CD4-positive, alpha-beta T cell treated with Interleukin-6 at 100 ng/mL for 8 hours (primary cell): ENCODE measurements around the gene ELK3.
A peak's percentile ranks its signal among the peaks of the same experiment; 100 is the strongest.

Experiments used
- DNase-seq: peaks from one replicate; pipeline ENCODE4 v3.0.0-alpha.2; 2020; ENCODE audit warnings: mixed read lengths, low spot score

The ELK3 gene

DNA sequence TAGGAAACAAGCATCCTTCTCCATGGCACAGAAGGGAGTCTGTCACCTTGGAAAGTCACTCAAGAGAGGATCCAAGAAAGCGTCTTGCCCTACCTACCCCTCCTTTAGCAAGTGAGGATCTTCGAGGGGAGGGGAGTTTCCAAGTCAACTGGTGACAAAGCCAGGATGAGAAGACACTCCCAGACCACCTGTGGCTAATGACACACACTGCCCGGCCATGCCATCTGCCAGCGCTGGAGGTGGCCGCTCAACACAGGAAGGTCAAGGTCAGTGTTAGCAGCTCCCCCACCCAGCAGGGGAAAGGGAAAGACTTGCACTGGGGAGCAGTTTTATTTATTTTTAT, 41.3 kb downstream of the ELK3 start:
- no peak for DNase-seq

DNA sequence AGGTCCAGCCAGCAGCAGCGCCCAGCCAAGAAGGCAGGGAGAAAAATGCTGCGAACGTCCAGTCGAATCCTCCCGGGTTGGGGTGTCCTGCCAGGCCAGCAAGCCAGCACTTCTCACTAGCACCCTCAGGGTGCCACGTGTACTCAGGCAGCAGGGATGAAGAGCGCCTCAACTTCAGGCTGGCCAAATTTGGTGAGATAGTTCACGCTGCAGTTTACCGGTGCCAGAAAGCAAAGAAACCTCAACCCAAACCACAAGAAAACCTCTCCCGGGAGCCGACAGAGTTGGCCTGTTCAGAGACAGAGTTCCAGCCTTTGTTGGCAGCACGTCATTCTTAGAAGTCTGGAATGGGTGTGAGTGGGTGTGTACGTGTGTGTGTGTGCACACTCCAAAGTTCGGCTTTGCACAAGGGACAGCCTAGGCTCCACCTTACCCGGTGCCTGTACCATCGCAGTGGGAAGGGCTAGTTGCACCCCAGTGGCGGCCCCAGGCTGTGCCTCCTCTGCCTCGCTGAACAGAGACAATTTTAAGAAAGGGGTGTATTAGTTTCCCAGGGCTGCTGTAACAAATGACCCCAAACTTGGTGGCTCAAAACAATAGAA, 42.1 kb downstream of the ELK3 start:
- DNase-seq, result peak; percentile 19

DNA sequence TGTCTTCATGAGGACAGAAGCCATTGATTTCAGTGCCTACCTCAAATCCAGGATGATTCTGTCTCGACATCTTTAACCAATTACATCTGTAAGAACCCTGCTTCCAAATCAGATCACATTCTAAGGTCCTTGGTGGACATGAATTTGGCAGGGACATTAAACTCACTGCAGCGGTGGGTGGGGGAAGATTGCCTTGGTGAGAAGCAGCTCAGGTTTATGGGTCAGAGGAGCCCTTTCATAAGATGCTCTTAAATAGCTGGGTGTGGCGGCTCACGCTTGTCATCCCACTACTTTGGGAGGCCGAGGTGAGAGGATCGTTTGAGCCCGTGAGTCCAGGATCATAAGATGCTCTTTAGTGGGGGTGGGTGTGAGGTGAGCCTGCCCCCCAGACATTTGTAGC, 42.9 kb downstream of the ELK3 start:
- DNase-seq, result no peak

DNA sequence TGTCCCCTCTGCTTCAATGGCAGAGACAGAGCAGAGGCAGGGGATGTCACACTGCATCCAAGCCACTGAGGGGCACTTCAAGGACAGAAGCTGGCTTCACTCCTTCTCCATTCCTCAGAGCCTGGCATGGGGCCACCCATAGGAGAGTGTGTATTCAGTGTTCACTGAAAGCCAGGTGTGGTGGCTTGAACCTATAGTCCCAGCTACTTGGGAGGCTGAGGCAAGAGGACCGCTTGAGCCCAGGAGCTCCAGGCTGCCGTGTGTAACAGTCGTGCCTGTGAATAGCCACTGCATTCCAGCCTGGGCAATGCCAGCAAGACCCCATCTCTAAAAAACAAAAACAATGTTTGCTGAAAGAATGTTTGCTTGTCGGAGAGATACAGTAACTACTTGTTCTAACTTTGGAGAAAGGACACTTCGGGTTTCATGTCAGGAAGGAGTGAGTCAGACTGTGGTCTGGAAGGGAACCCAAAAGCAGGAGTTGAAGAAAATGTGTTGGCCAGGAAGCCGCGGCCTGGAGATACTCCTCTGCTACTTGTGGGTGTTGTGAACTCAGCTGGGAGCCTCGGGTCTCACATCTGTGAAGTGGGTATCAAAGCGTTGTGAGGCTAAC, 43.4 kb downstream of the ELK3 start:
- DNase-seq, result peak; percentile 63

- no peak for DNase-seq
Observed at GRCh38 chr12:96238336-96239047, 44.3 kb downstream of the ELK3 start.

DNA sequence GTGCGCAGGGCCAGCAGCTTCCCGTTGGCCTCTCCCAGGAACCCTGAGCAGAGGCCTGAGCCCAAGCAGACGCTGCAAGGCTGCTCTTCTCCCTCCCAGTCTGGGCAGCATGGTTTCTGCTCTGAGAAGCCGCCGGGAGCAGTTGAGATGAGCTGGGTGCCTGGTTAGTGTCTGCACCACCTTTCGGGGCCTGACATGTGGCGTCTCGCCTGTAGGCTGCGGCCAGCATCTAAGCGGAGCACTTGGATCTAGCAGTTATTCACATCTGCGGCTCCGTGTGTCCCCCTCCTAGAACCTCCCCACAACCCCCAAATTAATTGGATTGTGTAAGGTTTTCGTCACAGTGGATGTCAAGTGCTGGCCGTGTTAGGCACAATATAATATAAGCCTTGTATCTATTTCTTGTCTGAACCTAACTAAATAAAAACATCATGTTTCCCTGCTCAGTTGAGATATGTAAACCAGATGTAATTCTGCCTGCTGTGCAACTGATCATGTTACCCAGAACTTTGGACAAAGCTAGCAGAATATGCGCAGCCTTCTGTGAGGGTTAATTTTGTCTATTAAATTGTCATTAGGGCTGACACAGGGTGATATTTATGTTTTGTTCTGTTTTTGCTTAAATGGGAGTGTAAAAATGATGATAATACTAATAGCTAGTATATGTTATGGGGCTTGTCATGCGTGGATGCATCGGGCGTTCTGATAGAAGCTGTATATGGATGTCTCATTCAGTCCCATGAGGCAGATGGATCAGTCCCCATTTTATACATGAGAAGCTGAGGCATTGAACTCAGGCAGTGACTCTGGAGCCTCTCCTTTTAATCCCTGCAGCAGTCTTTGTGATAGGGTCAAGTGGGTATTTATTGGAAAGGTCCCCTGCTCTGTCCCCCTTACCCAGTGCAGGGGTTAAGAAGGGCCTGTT, 45.8 kb downstream of the ELK3 start:
- DNase-seq, result no peak

DNA sequence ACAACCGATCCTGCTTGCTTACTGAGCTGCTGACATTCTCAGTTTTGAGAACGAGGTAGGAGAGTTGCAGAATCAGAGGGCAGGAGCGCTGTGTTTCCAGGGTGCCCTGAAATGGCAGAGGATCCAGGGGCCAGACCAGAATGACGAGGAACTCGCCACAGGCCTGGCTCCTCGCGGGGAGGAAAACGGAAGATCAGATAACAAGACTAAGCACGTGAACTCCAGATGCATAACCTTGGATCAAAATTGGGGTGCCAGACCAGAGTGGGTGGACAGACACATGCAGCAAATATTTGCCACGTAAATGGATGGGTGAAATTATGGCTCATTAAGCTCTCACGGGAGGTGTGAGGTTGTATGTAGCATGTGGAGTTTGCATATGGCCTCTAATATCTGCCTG, 46.5 kb downstream of the ELK3 start:
- no peak for DNase-seq

GRCh38 chr12:96241431-96241830, 47.3 kb downstream of the ELK3 start:
- no peak for DNase-seq

GRCh38 chr12:96241846-96242256, 47.7 kb downstream of the ELK3 start:
- peak; percentile 75 for DNase-seq

- no peak for DNase-seq
Observed at GRCh38 chr12:96242597-96242996, 48.4 kb downstream of the ELK3 start.

DNA sequence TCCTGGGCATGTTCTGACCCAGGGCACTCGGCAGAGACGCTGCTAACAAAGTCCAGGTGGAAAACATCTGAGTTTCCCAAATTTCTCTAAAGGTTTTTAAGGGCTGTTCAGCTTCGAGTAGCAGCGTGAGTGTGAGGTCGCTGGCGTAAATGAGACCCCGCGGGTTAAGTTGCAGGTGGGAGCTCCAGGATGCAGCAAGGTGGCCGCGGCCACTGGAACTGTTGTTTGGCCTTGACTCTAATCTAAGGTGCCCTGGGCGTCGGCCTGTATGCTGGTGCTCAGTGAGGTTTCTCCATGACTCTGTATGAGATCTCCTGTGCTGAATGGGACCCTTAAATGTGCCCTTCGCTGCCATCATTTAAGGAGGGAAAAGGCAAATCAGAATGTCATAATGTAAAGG, 50.7 kb downstream of the ELK3 start:
- no peak for DNase-seq

DNA sequence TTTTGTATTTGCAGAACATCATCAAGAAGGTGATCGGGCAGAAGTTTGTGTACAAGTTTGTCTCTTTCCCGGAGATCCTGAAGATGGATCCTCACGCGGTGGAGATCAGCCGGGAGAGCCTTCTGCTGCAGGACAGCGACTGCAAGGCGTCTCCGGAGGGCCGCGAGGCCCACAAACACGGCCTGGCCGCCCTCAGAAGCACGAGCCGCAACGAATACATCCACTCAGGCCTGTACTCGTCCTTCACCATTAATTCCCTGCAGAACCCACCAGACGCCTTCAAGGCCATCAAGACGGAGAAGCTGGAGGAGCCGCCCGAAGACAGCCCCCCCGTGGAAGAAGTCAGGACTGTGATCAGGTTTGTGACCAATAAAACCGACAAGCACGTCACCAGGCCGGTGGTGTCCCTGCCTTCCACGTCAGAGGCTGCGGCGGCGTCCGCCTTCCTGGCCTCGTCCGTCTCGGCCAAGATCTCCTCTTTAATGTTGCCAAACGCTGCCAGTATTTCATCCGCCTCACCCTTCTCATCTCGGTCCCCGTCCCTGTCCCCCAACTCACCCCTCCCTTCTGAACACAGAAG, 52.8 kb downstream of the ELK3 start:
- DNase-seq, result no peak

GRCh38 chr12:96247563-96247962, 53.4 kb downstream of the ELK3 start:
- DNase-seq, result no peak

GRCh38 chr12:96248136-96248931, 54.2 kb downstream of the ELK3 start:
- DNase-seq, result no peak

- DNase-seq, result no peak
Observed at GRCh38 chr12:96249196-96250118, 55.3 kb downstream of the ELK3 start.

- no peak for DNase-seq
Observed at GRCh38 chr12:96250119-96250685, 56.0 kb downstream of the ELK3 start.

GRCh38 chr12:96255077-96255476, 60.9 kb downstream of the ELK3 start:
- no peak for DNase-seq

DNA sequence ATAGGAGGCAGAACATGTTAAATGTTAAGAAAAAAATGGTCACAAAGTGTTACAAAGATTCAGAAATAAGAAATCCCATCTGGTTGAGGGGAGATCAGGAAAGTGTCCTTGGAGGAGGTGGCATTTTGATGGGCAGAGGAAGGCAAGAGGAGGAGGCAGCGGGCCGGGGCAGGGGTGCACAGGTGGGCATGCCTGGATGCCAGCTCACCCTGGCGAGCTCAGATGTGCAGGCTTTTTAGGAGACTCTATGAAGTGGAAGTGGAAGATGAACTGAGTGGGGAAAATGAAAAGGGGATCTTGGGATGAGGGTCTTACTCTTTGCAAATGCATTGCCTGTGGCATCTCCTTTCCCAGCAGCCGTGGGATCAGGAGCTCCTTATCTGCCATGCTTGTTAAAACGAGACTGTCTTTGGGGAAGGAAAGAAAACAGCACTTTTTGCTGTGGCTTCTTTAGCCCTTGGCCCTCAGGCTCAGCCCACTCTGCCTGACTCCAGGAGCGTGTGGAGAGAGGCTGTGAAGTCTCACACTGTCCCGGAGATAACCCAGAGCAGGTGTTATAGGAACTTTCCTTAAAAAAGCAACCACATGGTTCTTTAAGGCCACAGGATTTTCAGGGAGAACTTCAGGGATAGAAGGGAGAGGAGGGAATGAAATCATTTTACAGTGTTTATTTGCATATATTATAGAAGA, 62.6 kb downstream of the ELK3 start:
- DNase-seq, result no peak

GRCh38 chr12:96257550-96258103, 63.5 kb downstream of the ELK3 start:
- DNase-seq, result no peak
